Stimulated activated CD8-positive, alpha-beta memory T cell treated with anti-CD3 and anti-CD28 coated beads, Interleukin-15, amount 100 ng/mL, for 1 hour (primary cell): ENCODE results near the gene ZNF804B.
"Not testable (repeated sequence)": the region's sequence is repeated elsewhere in the genome, so short reads cannot be mapped to it uniquely, and the experiment has no call there.

Source experiments
- DNase-seq: peaks from one replicate; pipeline ENCODE4 v3.0.0-alpha.2; 2020; ENCODE audit warnings: low read depth

Gene ZNF804B

GRCh38 chr7:89085580-89085979 is 326.1 kb downstream of the ZNF804B start:
- DNase-seq, result no peak

- DNase-seq, result no peak
These were observed 332.1 kb downstream of the ZNF804B start for GRCh38 chr7:89091550-89091949.

GRCh38 chr7:89094269-89094668 is 334.8 kb downstream of the ZNF804B start:
- no peak for DNase-seq

GRCh38 chr7:89103564-89103963 is 344.1 kb downstream of the ZNF804B start:
- no peak for DNase-seq

- DNase-seq, result no peak
These were observed 345.5 kb downstream of the ZNF804B start for GRCh38 chr7:89104748-89105685.

GRCh38 chr7:89123871-89124270 is 364.4 kb downstream of the ZNF804B start:
- DNase-seq, result no peak

- DNase-seq, result no peak
These were observed 370.3 kb downstream of the ZNF804B start for GRCh38 chr7:89129600-89130375.

- no peak for DNase-seq
These were observed 373.9 kb downstream of the ZNF804B start for GRCh38 chr7:89133357-89133756.

GRCh38 chr7:89133819-89134218 is 374.3 kb downstream of the ZNF804B start:
- DNase-seq, result no peak

- DNase-seq, result no peak
These were observed 386.3 kb downstream of the ZNF804B start for GRCh38 chr7:89145801-89146200.

GRCh38 chr7:89160107-89160506 is 400.6 kb downstream of the ZNF804B start:
- DNase-seq, result no peak

- no peak for DNase-seq
These were observed 405.9 kb downstream of the ZNF804B start for GRCh38 chr7:89165421-89165820.

- no peak for DNase-seq
These were observed 411.1 kb downstream of the ZNF804B start for GRCh38 chr7:89170628-89171027.

- DNase-seq, result no peak
These were observed 422.6 kb downstream of the ZNF804B start for GRCh38 chr7:89182116-89182515.

- no peak for DNase-seq
These were observed 424.2 kb downstream of the ZNF804B start for GRCh38 chr7:89183712-89184111.

GRCh38 chr7:89200758-89201157 is 441.3 kb downstream of the ZNF804B start:
- no peak for DNase-seq

GRCh38 chr7:89223900-89224395 is 464.4 kb downstream of the ZNF804B start:
- no peak for DNase-seq

- not testable (repeated sequence) for DNase-seq
These were observed 469.2 kb downstream of the ZNF804B start for GRCh38 chr7:89228688-89229171.

- DNase-seq, result no peak
These were observed 478.7 kb downstream of the ZNF804B start for GRCh38 chr7:89238156-89238555.

- DNase-seq, result no peak
These were observed 486.7 kb downstream of the ZNF804B start for GRCh38 chr7:89246196-89246595.

GRCh38 chr7:89247207-89247606 is 487.7 kb downstream of the ZNF804B start:
- DNase-seq, result no peak

GRCh38 chr7:89259085-89259484 is 499.6 kb downstream of the ZNF804B start:
- no peak for DNase-seq

GRCh38 chr7:89264126-89264525 is 504.6 kb downstream of the ZNF804B start:
- DNase-seq, result no peak
